ENCODE measurements around the gene PCDHB8.

DNA sequence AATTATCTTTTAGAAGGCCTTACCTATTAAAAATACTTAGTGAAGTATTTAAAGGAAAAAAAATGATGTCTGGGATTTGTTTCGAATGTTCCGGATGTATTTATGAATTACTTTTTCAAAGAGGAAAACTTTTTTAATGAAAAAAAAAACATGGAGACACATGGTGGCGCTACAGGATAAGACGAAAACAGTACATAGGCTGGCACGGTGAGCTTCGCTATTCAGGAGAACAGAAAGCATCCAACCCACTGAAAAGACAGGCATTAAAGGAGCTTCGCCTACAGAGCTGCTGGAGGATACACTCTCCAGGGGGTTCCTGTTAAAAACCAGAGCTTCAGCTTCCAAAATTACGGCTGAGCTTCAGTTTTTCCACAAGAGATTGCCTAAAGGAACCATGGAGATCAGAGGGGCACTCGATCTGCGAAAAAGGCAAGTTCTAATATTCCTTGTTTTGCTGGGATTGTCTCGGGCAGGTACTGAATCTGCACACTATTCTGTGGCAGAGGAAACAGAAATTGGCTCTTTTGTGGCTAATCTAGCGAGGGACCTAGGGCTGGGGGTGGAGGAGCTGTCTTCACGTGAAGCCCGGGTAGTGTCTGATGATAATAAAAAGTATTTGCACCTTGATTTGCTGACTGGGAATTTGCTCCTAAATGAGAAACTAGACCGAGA, 45.7 kb downstream of the PCDHB8 start, which contains the start of gene PCDHB14:
- no peak for TF ChIP-seq POLR2A (IDR thresholded peaks at IDR 0.05)
- TF ChIP-seq, protein P1, sequence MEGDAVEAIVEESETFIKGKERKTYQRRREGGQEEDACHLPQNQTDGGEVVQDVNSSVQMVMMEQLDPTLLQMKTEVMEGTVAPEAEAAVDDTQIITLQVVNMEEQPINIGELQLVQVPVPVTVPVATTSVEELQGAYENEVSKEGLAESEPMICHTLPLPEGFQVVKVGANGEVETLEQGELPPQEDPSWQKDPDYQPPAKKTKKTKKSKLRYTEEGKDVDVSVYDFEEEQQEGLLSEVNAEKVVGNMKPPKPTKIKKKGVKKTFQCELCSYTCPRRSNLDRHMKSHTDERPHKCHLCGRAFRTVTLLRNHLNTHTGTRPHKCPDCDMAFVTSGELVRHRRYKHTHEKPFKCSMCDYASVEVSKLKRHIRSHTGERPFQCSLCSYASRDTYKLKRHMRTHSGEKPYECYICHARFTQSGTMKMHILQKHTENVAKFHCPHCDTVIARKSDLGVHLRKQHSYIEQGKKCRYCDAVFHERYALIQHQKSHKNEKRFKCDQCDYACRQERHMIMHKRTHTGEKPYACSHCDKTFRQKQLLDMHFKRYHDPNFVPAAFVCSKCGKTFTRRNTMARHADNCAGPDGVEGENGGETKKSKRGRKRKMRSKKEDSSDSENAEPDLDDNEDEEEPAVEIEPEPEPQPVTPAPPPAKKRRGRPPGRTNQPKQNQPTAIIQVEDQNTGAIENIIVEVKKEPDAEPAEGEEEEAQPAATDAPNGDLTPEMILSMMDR (IDR thresholded peaks at IDR 0.05) = peak in 1 of 6 experiments; percentile 6
